ENCODE data around the gene KIAA0319L.

KIAA0319L gene

DNA sequence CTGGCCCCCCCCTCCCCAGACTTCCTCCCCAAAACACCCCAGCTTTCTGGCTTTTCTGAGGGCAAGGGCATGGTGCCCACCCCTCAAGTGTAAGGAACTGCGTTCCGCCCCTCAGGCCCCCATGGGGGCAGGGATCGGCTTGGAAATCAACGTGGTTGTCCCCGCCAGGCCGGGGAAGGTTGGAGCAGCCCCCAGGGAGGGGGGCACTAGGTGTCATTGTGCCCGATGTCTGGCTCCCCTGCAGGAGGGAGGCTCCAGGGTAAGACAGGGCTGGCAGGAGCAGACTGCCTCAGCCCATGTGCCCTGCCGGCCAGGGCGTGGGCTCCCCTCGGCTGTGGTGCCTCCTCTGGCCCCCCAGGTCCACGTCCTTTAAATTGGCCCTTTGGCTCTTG, 8.5 kb upstream of the KIAA0319L start:
- Histone ChIP-seq H3K9ac (ENCODE audit: low read length) (no peak overlapping the region), H3K4me3 (ENCODE audit: low read length) (no peak overlapping the region), H3K27me3 (ENCODE audit: control insufficient read depth, insufficient read depth, low read length) (no peaks in the 10 kb centered on the region), H3K27ac (ENCODE audit: low read depth, low read length) (no peak overlapping the region), H3K36me3 (ENCODE audit: control insufficient read depth, insufficient read depth, low read length) (no peaks in the 10 kb centered on the region), H3K4me1 (ENCODE audit: control insufficient read depth, insufficient read depth, low read length) (peaks cover 3% of the 10 kb centered on the region)

DNA sequence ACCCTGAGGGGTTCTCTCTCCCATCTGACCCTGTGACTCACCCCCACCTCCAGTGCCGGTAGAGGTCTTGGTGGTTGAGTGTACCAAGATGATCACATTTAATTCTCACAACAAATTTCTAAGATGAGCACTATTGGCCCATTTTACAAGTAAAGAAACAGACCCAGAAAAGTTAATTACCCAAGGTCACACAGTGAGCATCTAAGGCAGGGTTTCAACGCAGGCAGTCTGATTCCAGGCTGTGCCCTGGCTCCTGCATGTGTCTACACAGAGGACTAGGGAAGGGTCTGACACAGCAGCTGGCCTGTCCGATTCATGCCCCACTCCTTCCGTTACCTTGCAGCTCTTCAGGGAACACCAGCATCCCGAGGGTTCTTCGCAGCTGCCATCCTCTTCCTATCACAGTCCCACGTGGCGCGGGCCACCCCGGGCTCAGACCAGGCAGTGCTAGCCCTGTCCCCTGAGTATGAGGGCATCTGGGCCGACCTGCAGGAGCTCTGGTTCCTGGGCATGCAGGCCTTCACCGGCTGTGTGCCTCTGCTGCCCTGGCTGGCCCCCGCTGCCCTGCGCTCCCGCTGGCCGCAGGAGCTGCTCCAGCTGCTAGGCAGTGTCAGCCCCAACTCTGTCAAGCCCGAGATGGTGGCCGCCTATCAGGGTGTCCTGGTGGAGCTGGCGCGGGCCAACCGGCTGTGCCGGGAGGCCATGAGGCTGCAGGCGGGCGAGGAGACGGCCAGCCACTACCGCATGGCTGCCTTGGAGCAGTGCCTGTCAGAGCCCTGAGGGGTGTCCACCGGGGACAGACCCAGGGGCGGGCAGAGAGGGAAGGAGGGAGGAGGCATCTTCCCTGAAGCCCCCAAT, 7.9 kb upstream of the KIAA0319L start:
- Histone ChIP-seq H3K4me1 (ENCODE audit: control insufficient read depth, insufficient read depth, low read length) (peaks cover 9% of the 10 kb centered on the region), H3K36me3 (ENCODE audit: control insufficient read depth, insufficient read depth, low read length) (no peaks in the 10 kb centered on the region), H3K9ac (ENCODE audit: low read length) (no peak overlapping the region), H3K27me3 (ENCODE audit: control insufficient read depth, insufficient read depth, low read length) (no peaks in the 10 kb centered on the region), H3K27ac (ENCODE audit: low read depth, low read length) (no peak overlapping the region), H3K4me3 (ENCODE audit: low read length) (no peak overlapping the region)

DNA sequence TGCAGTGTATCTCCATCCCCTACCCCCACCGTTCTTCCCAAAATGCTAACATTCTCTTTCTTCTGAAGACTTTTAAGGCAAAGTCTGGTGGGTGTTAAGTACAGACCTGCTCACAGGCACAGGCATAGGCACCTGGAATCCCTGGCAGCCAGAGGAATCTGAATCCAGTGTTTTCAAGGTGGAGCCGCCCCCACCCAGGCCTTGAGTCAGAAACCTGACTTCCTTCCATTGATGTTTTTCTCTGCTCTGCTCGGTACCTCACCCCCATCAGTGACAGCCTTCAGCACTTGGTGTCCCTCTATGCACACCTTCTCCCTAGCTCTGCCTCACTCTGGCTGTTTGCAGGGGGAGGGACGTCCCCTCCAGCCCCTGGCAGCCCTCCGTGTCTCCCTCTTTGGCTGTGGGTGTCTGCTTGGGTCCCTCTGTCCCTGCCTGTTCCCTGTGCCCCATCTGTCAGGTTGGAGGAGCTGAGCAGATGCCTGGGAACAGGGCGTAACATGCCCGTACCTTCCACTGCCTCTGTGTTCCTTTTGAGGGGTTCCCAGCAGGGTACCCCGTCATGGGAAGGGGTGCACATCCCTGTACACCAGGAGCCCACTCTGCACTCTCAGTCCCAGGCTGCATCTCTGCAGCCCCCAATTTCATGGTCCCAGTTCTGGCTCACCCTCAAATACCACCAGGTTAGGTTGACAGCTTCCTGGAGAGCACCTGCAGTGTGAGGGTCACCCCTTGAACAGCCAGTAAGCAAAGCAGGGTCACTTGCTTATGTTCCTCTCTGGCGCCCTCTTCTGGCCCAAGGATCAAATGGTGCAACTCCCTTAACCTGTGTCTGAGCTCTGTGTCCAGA, 7.1 kb upstream of the KIAA0319L start:
- Histone ChIP-seq H3K27me3 (ENCODE audit: control insufficient read depth, insufficient read depth, low read length) (no peaks in the 10 kb centered on the region), H3K4me1 (ENCODE audit: control insufficient read depth, insufficient read depth, low read length) (peaks cover 9% of the 10 kb centered on the region), H3K36me3 (ENCODE audit: control insufficient read depth, insufficient read depth, low read length) (no peaks in the 10 kb centered on the region), H3K4me3 (ENCODE audit: low read length) (no peak overlapping the region), H3K27ac (ENCODE audit: low read depth, low read length) (no peak overlapping the region), H3K9ac (ENCODE audit: low read length) (no peak overlapping the region)

DNA sequence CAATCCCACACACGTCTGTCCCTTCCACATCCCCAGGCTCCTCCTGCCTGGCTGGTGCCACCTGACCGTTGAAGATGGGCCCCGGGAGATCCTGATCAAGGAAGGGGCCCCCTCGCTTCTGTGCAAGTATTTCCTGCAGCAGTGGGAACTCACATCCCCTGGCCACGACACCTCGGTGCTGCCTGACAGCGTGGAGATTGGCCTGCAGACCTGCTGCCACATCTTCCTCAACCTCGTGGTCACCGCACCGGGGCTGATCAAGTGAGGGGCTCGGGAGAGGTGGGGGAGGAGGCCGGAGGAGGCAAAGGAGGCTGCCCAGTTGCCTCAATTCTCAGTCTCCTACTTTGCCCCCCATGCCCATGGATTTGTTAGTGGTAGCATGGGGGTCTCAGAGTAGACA, 6.0 kb upstream of the KIAA0319L start:
- Histone ChIP-seq H3K9ac (ENCODE audit: low read length) (no peak overlapping the region), H3K36me3 (ENCODE audit: control insufficient read depth, insufficient read depth, low read length) (no peaks in the 10 kb centered on the region), H3K27me3 (ENCODE audit: control insufficient read depth, insufficient read depth, low read length) (no peaks in the 10 kb centered on the region), H3K4me1 (ENCODE audit: control insufficient read depth, insufficient read depth, low read length) (peaks cover 10% of the 10 kb centered on the region), H3K27ac (ENCODE audit: low read depth, low read length) (no peak overlapping the region), H3K4me3 (ENCODE audit: low read length) (no peak overlapping the region)

DNA sequence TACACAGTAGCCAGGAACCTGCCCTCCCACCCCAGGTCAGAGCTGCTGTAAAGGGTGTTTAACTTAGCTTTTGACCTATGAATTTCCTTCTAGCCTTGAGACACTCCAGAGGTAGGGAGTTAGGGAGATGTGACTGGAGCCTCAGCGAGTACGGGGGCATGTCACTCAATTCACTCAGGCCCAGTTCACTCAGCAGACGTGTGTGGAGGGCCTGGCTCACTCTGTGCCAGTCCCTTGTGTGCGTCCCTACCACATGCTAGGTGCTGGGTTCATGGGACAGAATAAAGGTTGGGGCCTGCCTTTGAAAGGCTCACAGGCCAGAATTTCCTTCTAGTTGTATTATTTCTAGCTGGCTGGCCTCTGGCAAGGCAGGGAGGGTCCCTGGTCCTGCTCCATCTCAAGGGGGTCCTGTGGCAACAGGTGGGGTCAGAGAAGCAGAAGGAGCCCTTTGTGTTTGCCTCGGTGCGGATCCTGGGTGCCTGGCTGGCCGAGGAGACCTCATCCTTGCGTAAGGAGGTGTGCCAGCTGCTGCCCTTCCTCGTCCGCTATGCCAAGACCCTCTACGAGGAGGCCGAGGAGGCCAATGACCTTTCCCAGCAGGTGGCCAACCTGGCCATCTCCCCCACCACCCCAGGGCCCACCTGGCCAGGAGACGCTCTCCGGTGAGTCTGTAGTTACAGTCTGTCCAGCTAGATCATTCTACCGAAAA, 4.9 kb upstream of the KIAA0319L start:
- Histone ChIP-seq H3K4me3 (ENCODE audit: low read length) (no peak overlapping the region), H3K9ac (ENCODE audit: low read length) (no peak overlapping the region), H3K36me3 (ENCODE audit: control insufficient read depth, insufficient read depth, low read length) (no peaks in the 10 kb centered on the region), H3K27me3 (ENCODE audit: control insufficient read depth, insufficient read depth, low read length) (no peaks in the 10 kb centered on the region), H3K27ac (ENCODE audit: low read depth, low read length) (no peak overlapping the region), H3K4me1 (ENCODE audit: control insufficient read depth, insufficient read depth, low read length) (peaks cover 13% of the 10 kb centered on the region)

DNA sequence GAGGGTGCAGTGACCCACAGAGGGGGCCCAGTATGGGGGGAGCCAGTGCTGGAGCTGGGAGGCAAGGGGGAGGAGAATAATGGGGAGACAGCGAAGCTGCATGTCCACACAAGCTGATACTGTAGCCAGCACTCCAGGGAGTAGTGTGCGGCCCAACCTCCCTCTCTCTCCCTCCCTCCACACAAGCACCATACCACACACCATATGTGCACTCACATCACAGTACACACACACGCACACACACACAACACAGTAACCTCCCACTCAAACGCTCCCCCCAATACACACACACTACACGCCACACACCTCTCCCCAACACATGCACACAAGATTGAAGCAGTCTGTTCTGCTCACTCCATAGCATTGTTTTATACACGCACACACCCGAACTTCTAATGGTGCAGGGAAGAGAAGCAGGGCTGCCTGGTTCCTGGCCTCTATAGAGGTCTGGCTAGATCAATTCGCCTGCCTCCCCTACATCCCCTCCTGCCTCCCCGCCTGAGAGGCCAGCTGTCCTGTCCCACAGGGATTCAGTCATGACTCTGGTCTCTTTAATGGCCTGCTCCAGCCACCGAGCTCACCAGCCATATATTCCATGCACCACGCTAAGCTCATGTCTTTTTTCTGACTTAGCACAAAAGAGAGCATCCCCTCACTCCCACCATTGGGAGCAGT, 4.2 kb upstream of the KIAA0319L start:
- Histone ChIP-seq H3K4me3 (ENCODE audit: low read length) (peak overlapping the region; percentile 2), H3K27me3 (ENCODE audit: control insufficient read depth, insufficient read depth, low read length) (no peaks in the 10 kb centered on the region), H3K36me3 (ENCODE audit: control insufficient read depth, insufficient read depth, low read length) (no peaks in the 10 kb centered on the region), H3K27ac (ENCODE audit: low read depth, low read length) (peak overlapping the region; percentile 64), H3K9ac (ENCODE audit: low read length) (no peak overlapping the region), H3K4me1 (ENCODE audit: control insufficient read depth, insufficient read depth, low read length) (peaks cover 14% of the 10 kb centered on the region)

DNA sequence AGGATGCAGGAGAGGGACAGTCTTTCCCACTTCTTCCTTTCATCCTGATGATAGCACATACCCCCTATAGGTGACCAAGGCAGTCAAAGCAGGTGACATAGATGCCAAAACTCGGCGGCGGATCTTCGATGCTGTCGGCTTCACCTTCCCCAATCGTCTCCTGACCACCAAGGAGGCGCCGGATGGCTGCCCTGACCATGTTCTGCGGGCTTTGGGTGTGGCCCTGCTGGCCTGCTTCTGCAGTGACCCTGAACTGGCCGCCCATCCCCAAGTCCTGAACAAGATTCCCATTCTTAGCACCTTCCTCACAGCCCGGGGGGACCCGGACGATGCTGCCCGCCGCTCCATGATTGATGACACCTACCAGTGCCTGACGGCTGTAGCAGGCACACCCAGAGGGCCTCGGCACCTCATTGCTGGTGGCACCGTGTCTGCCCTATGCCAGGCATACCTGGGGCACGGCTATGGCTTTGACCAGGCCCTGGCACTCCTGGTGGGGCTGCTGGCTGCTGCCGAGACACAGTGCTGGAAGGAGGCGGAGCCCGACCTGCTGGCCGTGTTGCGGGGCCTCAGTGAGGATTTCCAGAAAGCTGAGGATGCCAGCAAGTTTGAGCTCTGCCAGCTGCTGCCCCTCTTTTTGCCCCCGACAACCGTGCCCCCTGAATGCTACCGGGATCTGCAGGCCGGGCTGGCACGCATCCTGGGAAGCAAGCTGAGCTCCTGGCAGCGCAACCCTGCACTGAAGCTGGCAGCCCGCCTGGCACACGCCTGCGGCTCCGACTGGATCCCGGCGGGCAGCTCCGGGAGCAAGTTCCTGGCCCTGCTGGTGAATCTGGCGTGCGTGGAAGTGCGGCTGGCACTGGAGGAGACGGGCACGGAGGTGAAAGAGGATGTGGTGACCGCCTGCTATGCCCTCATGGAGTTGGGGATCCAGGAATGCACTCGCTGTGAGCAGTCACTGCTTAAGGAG, 3.3 kb upstream of the KIAA0319L start:
- Histone ChIP-seq H3K27ac (ENCODE audit: low read depth, low read length) (peak overlapping the region; percentile 64), H3K4me1 (ENCODE audit: control insufficient read depth, insufficient read depth, low read length) (peaks cover 21% of the 10 kb centered on the region), H3K4me3 (ENCODE audit: low read length) (peak overlapping the region; percentile 2), H3K9ac (ENCODE audit: low read length) (no peak overlapping the region), H3K36me3 (ENCODE audit: control insufficient read depth, insufficient read depth, low read length) (no peaks in the 10 kb centered on the region), H3K27me3 (ENCODE audit: control insufficient read depth, insufficient read depth, low read length) (no peaks in the 10 kb centered on the region)

DNA sequence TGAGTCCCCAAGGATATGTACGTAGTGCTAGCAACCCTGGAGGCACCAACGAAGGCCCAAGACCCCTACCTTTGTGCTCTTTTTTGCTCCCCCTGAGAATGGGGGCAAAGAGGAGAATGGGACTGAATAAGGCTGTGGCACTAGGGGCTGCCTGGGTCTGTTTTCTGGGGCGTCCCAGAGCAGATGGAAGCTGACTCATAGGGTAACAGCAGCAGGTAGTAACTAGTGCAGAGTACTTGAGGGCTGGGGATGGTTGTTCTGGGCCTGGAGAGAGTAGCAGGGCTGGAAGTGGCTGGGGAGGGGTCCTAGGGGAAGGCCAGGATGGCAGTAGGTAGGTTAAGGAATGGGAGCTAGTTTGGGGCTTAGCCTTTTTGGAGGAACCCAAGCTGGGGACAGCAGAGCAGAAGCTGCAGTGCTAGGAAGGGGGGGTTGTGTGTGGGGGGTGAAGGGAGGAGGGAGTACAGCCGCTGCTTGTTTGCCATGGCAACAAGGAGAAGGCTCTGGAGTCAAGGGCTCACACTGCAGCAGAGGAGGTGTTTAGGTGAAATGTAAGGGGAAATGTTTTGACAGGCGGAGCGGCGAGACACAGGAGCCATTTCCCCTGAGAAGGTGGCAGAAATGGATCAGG, 2.2 kb upstream of the KIAA0319L start:
- peaks cover 21% of the 10 kb centered on the region for H3K4me1 ChIP-seq (ENCODE audit: control insufficient read depth, insufficient read depth, low read length)
- no peak overlapping the region for H3K9ac ChIP-seq (ENCODE audit: low read length)
- no peak overlapping the region for H3K4me3 ChIP-seq (ENCODE audit: low read length)
- H3K27me3 ChIP-seq (ENCODE audit: control insufficient read depth, insufficient read depth, low read length): no peaks in the 10 kb centered on the region
- H3K36me3 ChIP-seq (ENCODE audit: control insufficient read depth, insufficient read depth, low read length): no peaks in the 10 kb centered on the region
- H3K27ac ChIP-seq (ENCODE audit: low read depth, low read length): no peak overlapping the region

DNA sequence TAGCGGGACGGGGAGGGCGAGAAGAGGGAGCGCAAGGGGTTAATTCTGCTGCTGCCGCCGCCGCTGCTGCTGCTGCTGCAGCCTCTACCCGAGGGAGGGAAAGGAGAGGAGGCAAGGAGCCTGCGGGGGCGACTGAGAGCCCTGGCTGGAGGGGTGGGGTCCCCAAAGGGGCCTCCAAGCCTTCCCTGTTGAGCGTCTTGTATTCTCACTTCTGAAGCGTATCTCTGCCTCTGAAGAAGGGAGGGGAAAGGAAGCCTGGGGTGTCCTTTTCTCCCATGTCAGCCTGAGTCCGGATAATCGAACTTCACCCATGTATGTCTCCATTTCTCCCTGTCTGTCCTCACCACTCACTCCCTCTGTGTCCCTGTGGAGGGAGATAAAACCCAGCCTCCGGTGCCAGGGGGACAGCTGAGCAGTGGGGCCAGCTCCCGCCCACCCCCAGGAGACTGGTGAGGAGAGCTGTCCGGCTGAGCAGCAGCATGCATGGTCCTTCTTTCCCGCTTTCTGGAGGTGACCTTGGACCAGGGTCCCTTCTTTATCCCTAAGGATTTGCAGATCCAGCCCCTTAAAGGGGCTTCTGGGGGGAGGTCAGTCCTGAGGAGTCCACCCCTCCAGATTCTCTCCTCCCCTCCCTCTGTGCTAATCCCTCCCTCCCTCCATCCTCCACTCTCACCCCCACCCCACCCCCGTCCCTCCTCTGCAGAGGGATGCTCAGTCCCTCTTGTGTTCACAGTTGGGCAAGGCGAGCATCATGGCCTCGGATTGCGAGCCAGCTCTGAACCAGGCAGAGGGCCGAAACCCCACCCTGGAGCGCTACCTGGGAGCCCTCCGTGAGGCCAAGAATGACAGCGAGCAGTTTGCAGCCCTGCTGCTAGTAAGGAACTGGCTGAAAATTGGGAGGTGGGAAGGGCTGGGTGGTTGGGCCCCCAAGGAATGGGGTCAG, 1.4 kb upstream of the KIAA0319L start:
- Histone ChIP-seq H3K9ac (ENCODE audit: low read length) (peak overlapping the region; percentile 68), H3K4me3 (ENCODE audit: low read length) (peak overlapping the region; percentile 75), H3K27ac (ENCODE audit: low read depth, low read length) (peak overlapping the region; percentile 94), H3K36me3 (ENCODE audit: control insufficient read depth, insufficient read depth, low read length) (no peaks in the 10 kb centered on the region), H3K27me3 (ENCODE audit: control insufficient read depth, insufficient read depth, low read length) (no peaks in the 10 kb centered on the region), H3K4me1 (ENCODE audit: control insufficient read depth, insufficient read depth, low read length) (peaks cover 23% of the 10 kb centered on the region)

DNA sequence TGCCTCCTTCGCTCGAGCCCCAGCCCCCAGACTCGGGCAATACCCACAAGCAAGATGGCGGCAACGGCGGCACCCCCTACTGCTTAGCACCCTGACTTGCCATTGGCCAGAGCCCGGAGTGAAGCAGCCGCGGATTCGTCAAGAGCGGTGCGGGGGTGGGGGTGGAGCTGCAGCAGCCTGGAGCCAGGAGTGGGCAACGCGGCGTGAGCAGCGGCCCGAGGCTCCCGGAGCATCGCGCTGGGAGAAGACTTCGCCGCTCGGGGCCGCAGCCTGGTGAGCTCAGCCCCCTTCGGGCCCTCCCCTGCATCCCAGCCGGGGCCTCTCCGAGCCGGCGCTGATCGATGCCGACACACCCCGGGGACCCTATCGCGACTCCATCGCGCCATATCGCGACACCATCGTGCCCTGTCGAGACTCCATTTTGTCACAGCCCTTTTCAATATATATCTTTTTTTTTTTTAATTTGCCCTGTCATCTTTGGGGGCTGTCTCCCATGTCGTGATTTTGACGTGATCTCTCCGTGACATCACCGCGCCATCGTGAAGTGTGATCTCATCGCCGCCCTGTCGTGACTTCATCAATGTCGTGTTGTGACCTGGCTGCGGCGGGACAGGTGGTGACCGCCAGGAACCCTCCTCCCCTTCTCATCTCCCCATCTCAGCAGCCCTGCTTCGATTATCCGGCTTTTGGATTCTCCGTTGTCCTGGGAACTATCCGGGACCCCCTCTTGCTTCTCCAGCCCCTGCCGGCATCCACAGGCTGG, 589 bp upstream of the KIAA0319L start, which contains the start of gene NCDN:
Gene NCDN, plus strand, starts transcription at position 189 of the 763 bp plus-strand sequence. Its CDS starts 392 bp downstream, at position 581.
- Histone ChIP-seq H3K9ac (ENCODE audit: low read length) (peak within 1 kb of the TSS; percentile 68), H3K4me1 (ENCODE audit: control insufficient read depth, insufficient read depth, low read length) (peaks cover 23% of the 10 kb centered on the region), H3K4me3 (ENCODE audit: low read length) (peak within 1 kb of the TSS; percentile 75), H3K27me3 (ENCODE audit: control insufficient read depth, insufficient read depth, low read length) (no peaks in the 10 kb centered on the region), H3K27ac (ENCODE audit: low read depth, low read length) (peak within 1 kb of the TSS; percentile 94), H3K36me3 (ENCODE audit: control insufficient read depth, insufficient read depth, low read length) (no peaks in the 10 kb centered on the region)

Measured in rectal smooth muscle tissue (tissue), 1 donor.